ENCODE results near the gene FBXO44. TPM values are rescaled to one million over a fixed set of nuclear protein-coding genes. Genes with fewer than 3 reads are reported as not detected.

Gene FBXO44
- total RNA-seq, 4 donors from 2014 or later = 5.0 to 20.4 (median 7.0) TPM

DNA sequence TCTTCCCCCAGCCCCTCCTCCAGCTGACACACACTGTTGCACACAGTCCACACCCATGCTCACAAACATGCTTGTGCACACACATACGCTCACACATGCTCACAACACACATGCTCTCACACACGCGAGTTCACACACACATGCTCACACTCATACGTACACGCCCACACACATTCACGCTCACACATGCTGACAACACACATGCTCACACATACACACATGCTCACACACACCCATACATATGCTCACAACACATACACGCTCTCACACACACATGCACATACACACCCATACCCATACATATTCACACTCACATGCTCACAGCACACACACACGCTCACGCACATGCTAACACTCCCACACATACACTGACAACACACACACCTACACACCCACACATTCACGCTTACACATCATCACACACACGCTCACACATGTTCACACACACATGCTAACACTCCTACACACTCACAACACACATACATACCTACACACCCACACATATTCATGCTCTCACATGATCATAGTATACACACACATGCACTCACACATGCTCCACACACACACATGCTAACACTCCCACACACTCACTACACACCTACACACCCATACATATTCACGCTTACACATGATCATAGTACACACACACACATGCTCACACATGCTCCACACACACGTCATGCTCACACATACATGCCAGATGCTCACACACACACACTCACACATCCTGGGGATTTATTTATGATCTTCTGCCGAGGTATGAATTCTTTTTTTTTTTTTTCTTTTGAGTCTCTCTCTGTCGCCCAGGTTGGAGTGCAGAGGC, 47.5 kb downstream of the FBXO44 start:
- Histone ChIP-seq H3K36me3 (no peaks in the 10 kb centered on the region), H3K4me3 (peak overlapping the region in 1 of 4 donors; percentile 28), H3K9me3 (no peaks in the 10 kb centered on the region), H3K27ac (no peak overlapping the region), H3K4me1 (peaks cover 6 to 13% (median 10%) of the 10 kb centered on the region in 3 donors), H3K27me3 (peaks cover 0 to 88% (median 0%) of the 10 kb centered on the region in 4 donors)
- 52 to 56% methylated on average over 14 to 15 of the region's 15 CpGs for WGBS, 2 donors
- no peak for TF ChIP-seq POLR2A (IDR thresholded peaks at IDR 0.05)
- TF ChIP-seq, protein P1, sequence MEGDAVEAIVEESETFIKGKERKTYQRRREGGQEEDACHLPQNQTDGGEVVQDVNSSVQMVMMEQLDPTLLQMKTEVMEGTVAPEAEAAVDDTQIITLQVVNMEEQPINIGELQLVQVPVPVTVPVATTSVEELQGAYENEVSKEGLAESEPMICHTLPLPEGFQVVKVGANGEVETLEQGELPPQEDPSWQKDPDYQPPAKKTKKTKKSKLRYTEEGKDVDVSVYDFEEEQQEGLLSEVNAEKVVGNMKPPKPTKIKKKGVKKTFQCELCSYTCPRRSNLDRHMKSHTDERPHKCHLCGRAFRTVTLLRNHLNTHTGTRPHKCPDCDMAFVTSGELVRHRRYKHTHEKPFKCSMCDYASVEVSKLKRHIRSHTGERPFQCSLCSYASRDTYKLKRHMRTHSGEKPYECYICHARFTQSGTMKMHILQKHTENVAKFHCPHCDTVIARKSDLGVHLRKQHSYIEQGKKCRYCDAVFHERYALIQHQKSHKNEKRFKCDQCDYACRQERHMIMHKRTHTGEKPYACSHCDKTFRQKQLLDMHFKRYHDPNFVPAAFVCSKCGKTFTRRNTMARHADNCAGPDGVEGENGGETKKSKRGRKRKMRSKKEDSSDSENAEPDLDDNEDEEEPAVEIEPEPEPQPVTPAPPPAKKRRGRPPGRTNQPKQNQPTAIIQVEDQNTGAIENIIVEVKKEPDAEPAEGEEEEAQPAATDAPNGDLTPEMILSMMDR (IDR thresholded peaks at IDR 0.05) = no peak
- intact Hi-C loops (cut with DNase I) = no loop called here
- DNase-seq = no peak

GRCh38 chr1:11703357-11704193, 48.9 kb downstream of the FBXO44 start:
- Histone ChIP-seq H3K4me3 (no peak overlapping the region), H3K9me3 (no peaks in the 10 kb centered on the region), H3K36me3 (no peaks in the 10 kb centered on the region), H3K4me1 (peaks cover 6 to 19% (median 10%) of the 10 kb centered on the region in 3 donors), H3K27ac (no peak overlapping the region), H3K27me3 (peaks cover 0 to 79% (median 0%) of the 10 kb centered on the region in 4 donors)
- 48 to 65% methylated on average over 7 to 8 of the region's 8 CpGs for WGBS, 2 donors
- intact Hi-C loops (cut with DNase I) = no loop called here
- no peak for DNase-seq
- TF ChIP-seq POLR2A (IDR thresholded peaks at IDR 0.05) = no peak
- TF ChIP-seq, protein P1 (IDR thresholded peaks at IDR 0.05) = no peak

DNA sequence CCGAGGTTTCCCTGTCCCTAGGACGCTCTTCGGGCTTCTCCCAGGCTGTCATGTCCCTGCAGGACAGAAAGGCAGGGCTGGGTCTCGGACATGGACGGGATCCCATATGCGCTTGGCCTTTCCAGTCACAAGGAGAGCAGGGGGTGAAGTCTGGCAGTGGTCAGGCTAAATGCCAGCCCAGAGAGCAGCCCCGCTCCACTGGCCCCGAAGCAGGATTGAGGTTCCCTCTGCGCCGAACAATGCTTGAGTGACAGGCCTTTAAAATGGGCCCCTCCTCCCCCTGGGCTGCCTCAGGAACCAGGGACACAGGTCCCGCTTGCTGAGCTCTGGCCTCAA, 49.5 kb downstream of the FBXO44 start:
- WGBS, 2 donors = 45 to 53% methylated on average over 3 to 7 of the region's 11 CpGs
- Histone ChIP-seq H3K9me3 (no peaks in the 10 kb centered on the region), H3K4me3 (no peak overlapping the region), H3K27ac (no peak overlapping the region), H3K27me3 (peaks cover 0 to 81% (median 0%) of the 10 kb centered on the region in 4 donors), H3K4me1 (peaks cover 6 to 19% (median 10%) of the 10 kb centered on the region in 3 donors), H3K36me3 (no peaks in the 10 kb centered on the region)
- TF ChIP-seq, protein P1 (IDR thresholded peaks at IDR 0.05) = no peak
- TF ChIP-seq POLR2A (IDR thresholded peaks at IDR 0.05) = no peak
- intact Hi-C loops (cut with DNase I) = no loop called here
- DNase-seq = no peak

- TF ChIP-seq, protein P1 (IDR thresholded peaks at IDR 0.05) = no peak
- TF ChIP-seq POLR2A (IDR thresholded peaks at IDR 0.05) = no peak
- no peak for DNase-seq
- 66 to 80% methylated on average over 9 to 12 of the region's 22 CpGs for WGBS, 2 donors
- Histone ChIP-seq H3K4me3 (no peak overlapping the region), H3K36me3 (no peaks in the 10 kb centered on the region), H3K4me1 (peaks cover 6 to 19% (median 10%) of the 10 kb centered on the region in 3 donors), H3K27me3 (peaks cover 0 to 77% (median 0%) of the 10 kb centered on the region in 4 donors), H3K27ac (no peak overlapping the region), H3K9me3 (no peaks in the 10 kb centered on the region)
- intact Hi-C loops (cut with DNase I) = no loop called here
Measured at GRCh38 chr1:11704691-11705475, 50.2 kb downstream of the FBXO44 start.
